Left lung (tissue), 10 donors: Measurements from ENCODE around the gene TAMM41. TPM values are rescaled to one million over a fixed set of nuclear protein-coding genes. Genes with fewer than 3 reads are reported as not detected.
A peak's percentile ranks its signal among the peaks of the same experiment; 100 is the strongest.

ENCODE experiments used
- ATAC-seq: fragments of 200-7000 bp; cut with Tn5 transposase; one replicate; pipeline ENCODE4 v1.9.1; 2020; ENCODE audit warnings: moderate library complexity
- DNase-seq, 4 donors: peaks; one replicate each; pipeline ENCODE4 v3.0.0-alpha.2; 2013 to 2020
- H3K27ac ChIP-seq, 2 donors: fragments of 200-600 bp; sonication (generic) in 1 of 2; one replicate each; pipeline versions ENCODE4 v1.5.0 to v1.8.0; 2020 to 2021
- H3K27me3 ChIP-seq, 2 donors: fragments of 200-600 bp; sonication (generic) in 1 of 2; one replicate each; pipeline versions ENCODE4 v1.5.0 to v1.8.0; 2020 to 2021
- H3K36me3 ChIP-seq, 2 donors: fragments of 200-600 bp; sonication (generic) in 1 of 2; one replicate each; pipeline versions ENCODE4 v1.5.0 to v1.8.0; 2020 to 2021
- H3K4me1 ChIP-seq, 2 donors: fragments of 200-600 bp; one replicate each; pipeline ENCODE4 v1.8.0; 2021
- H3K4me3 ChIP-seq, 2 donors: fragments of 200-600 bp; sonication (generic) in 1 of 2; one replicate each; pipeline versions ENCODE4 v1.5.0 to v1.8.0; 2020 to 2021; ENCODE audit warnings: mild to moderate bottlenecking in 1 of 2
- H3K9me3 ChIP-seq, 2 donors: fragments of 200-600 bp; sonication (generic) in 1 of 2; one replicate each; pipeline versions ENCODE4 v1.5.0 to v1.8.0; 2020 to 2021
- intact Hi-C, 2 donors: fragments of 100-400 bp; cut with DNase I; formaldehyde crosslinking; loops; one replicate each; pipeline versions ENCODE4 v1.11.2 to v1.14.2; 2022
- polyA plus RNA-seq, 6 donors: library from polyadenylated mRNA; unstranded; fragments of 120-200 nt; gene quantifications; one replicate each; pipeline ENCODE4 v1.2.1, GENCODE V29; 2013; ENCODE audit not compliant: insufficient read length in 6 of 6
- total RNA-seq, 2 donors: library from RNA; stranded (reverse); fragmentation: NEBNext Ultra II Directional; extraction: Animal tissue kit (Norgen Biotek cat#: 25700); gene quantifications; one replicate each; pipeline ENCODE4 v1.2.1, GENCODE V29; 2021
- TF ChIP-seq, protein P1 (sequence below), 2 donors: fragments of 200-600 bp; sonication (generic) in 1 of 2; IDR thresholded peaks; one replicate each; pipeline versions ENCODE4 v1.5.0 to v1.8.0; 2021; ENCODE audit warnings: antibody characterized with exemption in 2 of 2
- donor health status: DM: no; HTN: yes; CAD: no.
- donor health status: DM: no; HTN: no; CAD: no.

Gene TAMM41
- total and polyA plus RNA-seq, 8 donors: 13.9 to 29.4 (median 21.5) TPM

DNA sequence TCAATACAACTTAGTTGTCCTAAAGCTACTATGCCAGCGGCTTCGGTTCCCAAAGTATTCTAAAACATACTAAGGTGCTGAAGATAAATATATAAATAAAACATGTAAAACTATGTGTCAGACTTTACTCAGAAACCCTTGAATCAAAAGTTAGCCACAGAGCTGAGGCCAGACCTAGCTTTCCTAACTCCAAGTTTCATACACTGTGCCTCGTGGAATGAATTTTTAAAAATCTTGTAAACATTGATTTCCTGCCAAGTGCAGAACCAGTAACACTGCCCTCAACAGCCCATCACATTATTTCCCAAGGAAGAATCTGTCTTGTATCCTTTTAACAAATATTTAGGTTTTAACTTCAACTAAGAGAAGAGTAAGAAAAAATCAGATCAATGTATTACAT is 36.4 kb downstream of the TAMM41 start:
- TF ChIP-seq, protein P1, sequence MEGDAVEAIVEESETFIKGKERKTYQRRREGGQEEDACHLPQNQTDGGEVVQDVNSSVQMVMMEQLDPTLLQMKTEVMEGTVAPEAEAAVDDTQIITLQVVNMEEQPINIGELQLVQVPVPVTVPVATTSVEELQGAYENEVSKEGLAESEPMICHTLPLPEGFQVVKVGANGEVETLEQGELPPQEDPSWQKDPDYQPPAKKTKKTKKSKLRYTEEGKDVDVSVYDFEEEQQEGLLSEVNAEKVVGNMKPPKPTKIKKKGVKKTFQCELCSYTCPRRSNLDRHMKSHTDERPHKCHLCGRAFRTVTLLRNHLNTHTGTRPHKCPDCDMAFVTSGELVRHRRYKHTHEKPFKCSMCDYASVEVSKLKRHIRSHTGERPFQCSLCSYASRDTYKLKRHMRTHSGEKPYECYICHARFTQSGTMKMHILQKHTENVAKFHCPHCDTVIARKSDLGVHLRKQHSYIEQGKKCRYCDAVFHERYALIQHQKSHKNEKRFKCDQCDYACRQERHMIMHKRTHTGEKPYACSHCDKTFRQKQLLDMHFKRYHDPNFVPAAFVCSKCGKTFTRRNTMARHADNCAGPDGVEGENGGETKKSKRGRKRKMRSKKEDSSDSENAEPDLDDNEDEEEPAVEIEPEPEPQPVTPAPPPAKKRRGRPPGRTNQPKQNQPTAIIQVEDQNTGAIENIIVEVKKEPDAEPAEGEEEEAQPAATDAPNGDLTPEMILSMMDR (IDR thresholded peaks at IDR 0.05): no peak
- Histone ChIP-seq H3K9me3 (no peaks in the 10 kb centered on the region), H3K27ac (no peak overlapping the region), H3K27me3 (no peaks in the 10 kb centered on the region), H3K36me3 (peaks cover 0 to 71% of the 10 kb centered on the region in 2 donors), H3K4me3 (no peak overlapping the region), H3K4me1 (no peaks in the 10 kb centered on the region)
- DNase-seq (peak in 1 of 4 donors; percentile 54), ATAC-seq (peak; percentile 54)
- intact Hi-C loops: no loop called here

DNA sequence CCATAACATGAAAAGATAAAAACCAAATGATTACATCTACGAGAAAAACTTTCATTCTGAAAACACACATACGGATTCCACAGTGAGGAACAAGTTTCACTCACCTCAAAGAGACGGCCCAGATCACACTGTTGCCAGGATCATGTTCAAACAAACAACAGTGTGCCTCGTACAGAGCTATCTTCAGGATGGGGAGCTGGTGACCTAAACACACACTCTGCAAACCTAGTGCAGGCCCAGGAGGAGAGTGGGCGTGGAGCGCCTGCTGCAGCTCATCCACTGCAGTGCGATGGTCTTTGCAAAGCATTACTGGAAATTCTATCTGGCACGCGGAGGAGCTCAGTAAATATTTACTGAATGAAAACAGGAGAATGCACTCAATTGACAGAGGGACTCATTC is 38.5 kb downstream of the TAMM41 start:
- TF ChIP-seq, protein P1 (IDR thresholded peaks at IDR 0.05): no peak
- Histone ChIP-seq H3K9me3 (no peaks in the 10 kb centered on the region), H3K27me3 (no peaks in the 10 kb centered on the region), H3K27ac (no peak overlapping the region), H3K4me1 (no peaks in the 10 kb centered on the region), H3K36me3 (peaks cover 0 to 68% of the 10 kb centered on the region in 2 donors), H3K4me3 (no peak overlapping the region)
- DNase-seq: peak in 1 of 4 donors; percentile 42
- no peak for ATAC-seq
- intact Hi-C loops: loop anchor here in 1 of 2 donors (10.0 kb wide), 1 partner anchor 153 kb away; no protein-coding TSS in a partner anchor

DNA sequence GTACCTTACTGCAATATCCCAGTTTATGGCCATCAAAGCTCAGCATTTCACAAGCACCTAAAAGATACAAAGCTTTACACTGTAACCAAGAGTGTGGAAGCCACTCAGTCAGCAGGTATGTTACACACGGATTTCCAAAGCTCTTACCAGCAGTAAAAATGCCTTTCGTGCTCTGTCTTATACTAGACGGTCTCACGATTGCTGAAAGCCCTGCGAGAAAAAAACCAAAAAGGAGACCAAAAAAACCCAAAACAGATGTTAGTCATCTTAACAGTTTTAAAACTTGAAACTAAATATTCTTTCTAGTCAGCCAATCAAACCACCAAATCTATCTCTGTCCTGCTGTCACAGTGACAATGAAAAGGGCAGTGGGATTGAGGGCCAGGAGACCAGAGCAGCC is 39.0 kb downstream of the TAMM41 start:
- peaks cover 0 to 3% of the 10 kb centered on the region in 2 donors for H3K9me3 ChIP-seq
- H3K4me1 ChIP-seq: no peaks in the 10 kb centered on the region
- ATAC-seq (no peak), DNase-seq (peak in 1 of 4 donors; percentile 21)
- H3K27me3 ChIP-seq: no peaks in the 10 kb centered on the region
- intact Hi-C loops: loop anchor here in 1 of 2 donors (10.0 kb wide), 1 partner anchor 153 kb away; no protein-coding TSS in a partner anchor
- no peak overlapping the region for H3K4me3 ChIP-seq
- TF ChIP-seq, protein P1 (IDR thresholded peaks at IDR 0.05): no peak
- no peak overlapping the region for H3K27ac ChIP-seq
- H3K36me3 ChIP-seq: peaks cover 0 to 68% of the 10 kb centered on the region in 2 donors

DNA sequence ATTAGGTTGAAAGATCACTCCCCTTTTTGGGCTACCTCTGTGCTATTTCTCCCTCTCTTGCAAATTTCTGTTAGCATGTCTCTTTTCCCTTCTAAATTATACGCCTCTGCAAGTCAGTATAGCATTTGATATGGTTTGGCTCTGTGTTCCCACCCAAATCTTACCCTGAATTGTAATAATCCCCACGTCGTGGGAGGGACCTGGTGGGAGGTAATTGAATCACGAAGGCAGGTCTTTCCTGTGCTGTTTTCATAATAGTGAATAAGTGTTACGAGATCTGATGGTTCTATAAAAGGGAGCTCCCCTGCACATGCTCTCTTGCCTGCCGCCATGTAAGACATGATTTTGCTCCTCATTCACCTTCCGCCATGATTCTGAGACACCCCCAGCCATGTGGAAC is 41.0 kb downstream of the TAMM41 start:
- H3K4me1 ChIP-seq: no peaks in the 10 kb centered on the region
- TF ChIP-seq, protein P1 (IDR thresholded peaks at IDR 0.05): no peak
- H3K9me3 ChIP-seq: peaks cover 0 to 4% of the 10 kb centered on the region in 2 donors
- intact Hi-C loops: loop anchor here in 1 of 2 donors (10.0 kb wide), 1 partner anchor 151 kb away; no protein-coding TSS in a partner anchor
- no peaks in the 10 kb centered on the region for H3K27me3 ChIP-seq
- DNase-seq: no peak
- H3K4me3 ChIP-seq: no peak overlapping the region
- peaks cover 0 to 78% of the 10 kb centered on the region in 2 donors for H3K36me3 ChIP-seq
- no peak for ATAC-seq
- no peak overlapping the region for H3K27ac ChIP-seq

DNA sequence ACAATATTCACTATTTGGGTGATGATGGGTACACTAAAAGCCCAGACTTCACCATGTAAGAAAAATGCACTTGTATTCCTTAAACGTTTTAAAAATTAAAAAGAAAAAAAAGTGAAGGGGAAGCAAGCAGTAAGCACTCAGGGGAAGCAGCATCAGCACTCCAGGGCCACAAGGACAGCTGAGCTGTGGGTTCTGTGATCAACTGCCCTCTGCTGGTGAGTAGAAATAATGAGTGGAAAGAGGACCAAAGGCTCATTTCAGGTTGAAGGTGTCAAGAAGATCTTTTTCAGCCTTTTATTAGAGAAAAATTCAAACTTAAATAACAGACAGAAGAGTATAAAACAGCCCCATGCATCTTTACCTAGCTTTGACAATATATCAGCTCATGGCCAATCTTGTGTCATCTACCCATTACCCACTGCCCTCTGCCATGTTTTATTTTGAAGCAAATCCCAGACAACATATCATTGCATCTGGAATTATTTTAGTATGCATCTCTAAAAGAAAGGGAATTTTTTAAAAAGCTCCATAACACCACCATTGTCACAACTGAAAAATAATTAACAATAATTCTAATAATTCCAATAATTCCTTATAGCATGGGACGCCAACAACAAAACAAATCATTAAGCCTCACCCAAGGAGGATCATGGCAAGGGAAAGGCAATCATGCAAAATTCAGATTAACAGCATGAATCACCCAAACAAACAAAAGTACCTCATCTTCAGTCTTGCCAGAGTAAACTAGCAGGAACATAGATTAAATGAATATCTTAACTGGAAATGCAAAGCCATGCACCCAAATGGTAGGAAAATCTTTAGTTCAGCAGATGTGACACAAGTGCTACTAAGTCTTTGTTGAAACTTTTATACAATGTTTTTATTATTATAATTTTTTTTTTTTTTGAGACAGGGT is 42.5 kb downstream of the TAMM41 start:
- TF ChIP-seq, protein P1 (IDR thresholded peaks at IDR 0.05): peak; percentile 49 to 64
- Histone ChIP-seq H3K9me3 (peaks cover 0 to 13% of the 10 kb centered on the region in 2 donors), H3K27me3 (no peaks in the 10 kb centered on the region), H3K36me3 (peaks cover 0 to 81% of the 10 kb centered on the region in 2 donors), H3K4me1 (no peaks in the 10 kb centered on the region), H3K4me3 (no peak overlapping the region), H3K27ac (no peak overlapping the region)
- DNase-seq (peak in 2 of 4 donors; percentile 42 to 44), ATAC-seq (peak; percentile 96)
- intact Hi-C loops: loop anchor here in 1 of 2 donors (5.0 to 10.0 kb wide), 2 partner anchors 149 to 427 kb away; no protein-coding TSS in a partner anchor
